ENCODE results near the gene MED9. TPM values are rescaled to one million over a fixed set of nuclear protein-coding genes. Genes with fewer than 3 reads are reported as not detected.

MED9 gene
- total and polyA plus RNA-seq, 2 of the 8 experiments (the other 6 are each of a cell fraction or from before 2014, with no cell fraction given): 15.8 to 19.7 TPM

- TF ChIP-seq CBX8 (IDR thresholded peaks at IDR 0.05; ENCODE audit: borderline replicate concordance, low read depth, low read length) (no peak), FOSL1 (IDR thresholded peaks at IDR 0.05; ENCODE audit: insufficient read depth, low read depth, low read length) (no peak), SIN3A (conservative IDR thresholded peaks at IDR 0.05 in 1 of 2, IDR thresholded peaks at IDR 0.05 in 1 of 2; ENCODE audit: low read depth in 1 of 2, low read length in 2 of 2) (no peak)
Observed at GRCh38 chr17:17527956-17528500, 51.2 kb downstream of the MED9 start (continued).
